ENCODE measurements around the gene ATP11A. TPM values are rescaled to one million over a fixed set of nuclear protein-coding genes. Genes with fewer than 3 reads are reported as not detected.

Gene ATP11A
- total RNA-seq, 2 experiments from 2014 or later: 42.1 to 50.7 TPM

DNA sequence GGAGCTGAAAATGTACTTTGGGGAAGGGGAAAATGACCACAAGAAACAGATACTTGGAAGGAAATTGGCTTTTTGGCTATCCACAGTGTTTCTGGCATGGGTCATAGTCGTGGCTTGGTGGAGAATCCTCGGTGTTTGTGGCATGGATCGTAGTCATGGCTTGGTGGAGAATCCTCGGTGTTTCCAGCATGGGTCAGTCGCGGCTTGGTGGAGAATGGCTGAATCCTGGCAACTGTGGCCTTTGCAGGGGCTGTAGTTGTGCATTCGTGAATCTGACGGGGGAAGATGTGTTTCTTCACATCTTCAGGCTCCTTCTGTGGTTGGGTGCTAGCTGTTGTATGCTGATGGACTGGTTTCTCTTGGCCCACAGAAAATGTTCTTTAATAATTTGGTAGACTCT, 217.4 kb downstream of the ATP11A start:
- intact Hi-C loops (cut with DNase I, micrococcal nuclease): no loop called here
- no peak overlapping the region for H3K27ac Mint-ChIP-seq
- no peak overlapping the region for H3K4me3 Mint-ChIP-seq
- CTCF ChIA-PET: no interaction called here
- no peaks in the 10 kb centered on the region for H3K36me3 Mint-ChIP-seq (ENCODE audit: low read depth)
- H3K4me1 Mint-ChIP-seq: no peaks in the 10 kb centered on the region
- ATAC-seq (no peak), DNase-seq (no peak)
- H3K9me3 Mint-ChIP-seq (ENCODE audit: low read depth): peaks cover 8% of the 10 kb centered on the region
- POLR2A ChIA-PET: no interaction called here
- H3K27me3 Mint-ChIP-seq: no peaks in the 10 kb centered on the region

DNA sequence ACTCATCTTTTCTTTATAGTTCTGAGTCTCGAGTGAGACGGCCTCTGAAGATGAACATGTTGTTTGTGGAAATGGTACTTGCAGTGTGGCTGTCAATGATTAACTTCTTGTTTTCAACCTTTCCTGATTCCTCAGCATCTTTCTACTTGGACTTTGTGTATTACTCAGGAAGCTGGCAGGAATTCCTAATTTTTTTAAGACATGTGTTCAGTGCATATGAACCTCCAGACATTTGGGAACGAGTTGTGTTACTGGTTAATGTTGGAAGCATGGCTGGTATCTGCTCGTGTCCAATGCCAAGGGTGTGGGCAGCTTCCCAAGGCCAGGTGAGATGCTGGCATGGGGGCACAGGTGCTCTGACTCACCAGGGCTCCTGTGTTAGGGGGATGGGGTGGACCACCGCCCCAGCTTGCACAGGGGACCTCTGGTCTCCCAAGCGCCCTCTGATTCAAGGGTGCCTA, 218.1 kb downstream of the ATP11A start:
- H3K9me3 Mint-ChIP-seq (ENCODE audit: low read depth): peaks cover 8% of the 10 kb centered on the region
- H3K27ac Mint-ChIP-seq: no peak overlapping the region

DNA sequence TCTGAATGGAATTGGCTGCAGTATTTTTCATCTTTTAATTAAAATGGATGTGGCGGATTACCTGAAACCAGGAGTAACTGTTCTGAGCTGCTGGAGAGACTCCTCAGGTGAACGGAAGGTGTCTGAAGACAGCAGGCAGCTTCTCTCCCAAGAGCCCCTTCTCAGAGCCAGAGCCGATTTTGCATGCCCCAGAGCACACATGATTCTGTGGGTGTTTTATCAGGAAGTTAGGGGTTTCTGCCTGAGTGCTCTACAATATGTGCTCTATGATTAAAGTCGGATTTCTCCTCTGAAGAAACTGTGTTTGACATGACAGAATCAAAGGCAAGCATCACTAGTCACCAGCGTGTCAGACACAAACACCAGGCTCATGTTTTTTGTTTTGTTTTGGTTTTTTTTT, 218.5 kb downstream of the ATP11A start:
- POLR2A ChIA-PET: no interaction called here
- CTCF ChIA-PET: no interaction called here
- H3K27ac Mint-ChIP-seq: no peak overlapping the region

More for the DNA sequence above, 218.1 kb downstream of the ATP11A start:
- ChIA-PET POLR2A (no interaction called here), CTCF (no interaction called here)
- no peak overlapping the region for H3K4me3 Mint-ChIP-seq
- intact Hi-C loops (cut with DNase I, micrococcal nuclease): no loop called here
- H3K36me3 Mint-ChIP-seq (ENCODE audit: low read depth): no peaks in the 10 kb centered on the region
- ATAC-seq: no peak
- H3K27me3 Mint-ChIP-seq: no peaks in the 10 kb centered on the region
- DNase-seq: no peak
- H3K4me1 Mint-ChIP-seq: no peaks in the 10 kb centered on the region

DNA sequence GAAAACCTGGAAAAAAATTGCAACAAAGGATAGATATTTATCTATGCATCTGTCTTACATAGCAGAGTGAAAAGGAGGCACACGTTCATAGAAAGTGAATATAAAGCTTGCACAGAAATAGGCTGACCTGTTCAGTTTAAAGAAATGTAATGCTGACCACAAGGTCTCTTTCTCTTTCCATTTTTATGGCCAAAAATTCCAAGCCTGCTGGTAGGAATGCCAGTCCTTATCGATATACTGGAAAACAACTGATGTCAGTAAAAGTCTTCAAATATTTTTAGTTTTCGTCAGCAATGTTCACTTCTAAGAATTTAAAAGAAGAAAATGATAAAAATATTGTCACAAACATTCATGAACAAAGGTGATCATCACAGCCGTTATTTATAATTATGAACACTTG, 220.2 kb downstream of the ATP11A start:
- intact Hi-C loops (cut with DNase I, micrococcal nuclease): no loop called here

More for the DNA sequence above, 218.5 kb downstream of the ATP11A start:
- no peak overlapping the region for H3K4me3 Mint-ChIP-seq
- intact Hi-C loops (cut with DNase I, micrococcal nuclease): no loop called here
- H3K36me3 Mint-ChIP-seq (ENCODE audit: low read depth): no peaks in the 10 kb centered on the region
- DNase-seq: no peak
- peaks cover 8% of the 10 kb centered on the region for H3K9me3 Mint-ChIP-seq (ENCODE audit: low read depth)
- no peaks in the 10 kb centered on the region for H3K27me3 Mint-ChIP-seq
- no peaks in the 10 kb centered on the region for H3K4me1 Mint-ChIP-seq
- no peak for ATAC-seq

DNA sequence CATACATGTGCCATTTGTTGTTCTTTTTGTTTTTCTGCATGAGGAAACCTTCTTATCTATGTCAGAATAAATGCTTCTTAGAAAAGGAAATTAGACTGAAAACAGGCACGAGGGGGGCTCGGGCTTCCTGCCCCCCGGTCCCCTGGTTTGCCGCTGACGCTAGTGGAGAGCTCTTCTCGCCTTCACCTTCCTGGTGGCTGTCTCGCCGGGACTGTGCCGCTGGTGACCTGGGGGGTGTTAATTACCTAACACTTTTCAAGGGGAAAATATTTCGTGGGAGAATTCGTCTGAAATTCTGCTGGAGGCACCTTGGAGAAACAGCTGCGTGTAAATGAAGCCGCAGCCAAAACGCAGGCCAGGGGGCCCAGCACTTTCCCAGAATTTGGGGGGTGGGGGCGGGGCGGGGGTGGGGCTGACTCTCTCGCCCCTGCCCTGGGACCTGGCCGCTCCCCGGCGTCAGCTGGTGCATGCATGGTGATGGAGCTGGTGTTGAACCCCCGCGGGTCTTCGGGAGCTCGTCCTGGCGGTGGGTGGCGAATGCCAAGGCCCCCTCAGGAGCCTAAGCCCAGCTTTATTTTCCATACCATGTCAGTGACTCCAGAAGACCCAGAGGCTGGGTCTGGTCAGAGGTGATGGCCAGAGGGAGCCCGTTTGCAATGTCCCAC, 220.9 kb downstream of the ATP11A start:
- no peak for ATAC-seq
- Mint-ChIP-seq H3K4me1 (no peaks in the 10 kb centered on the region), H3K27ac (no peak overlapping the region), H3K36me3 (ENCODE audit: low read depth) (no peaks in the 10 kb centered on the region), H3K4me3 (no peak overlapping the region), H3K27me3 (peaks cover 8% of the 10 kb centered on the region), H3K9me3 (ENCODE audit: low read depth) (no peaks in the 10 kb centered on the region)
- CTCF ChIA-PET: interaction anchor here (0.7 kb wide), 1 partner anchor 22 kb away, joined by 3 read pairs; no protein-coding TSS in a partner anchor
- POLR2A ChIA-PET: no interaction called here
- intact Hi-C loops (cut with DNase I, micrococcal nuclease): no loop called here
- no peak for DNase-seq

More for the DNA sequence above, 220.2 kb downstream of the ATP11A start:
- DNase-seq (no peak), ATAC-seq (no peak)
- H3K27me3 Mint-ChIP-seq: peaks cover 4% of the 10 kb centered on the region
- H3K36me3 Mint-ChIP-seq (ENCODE audit: low read depth): no peaks in the 10 kb centered on the region
- no peak overlapping the region for H3K27ac Mint-ChIP-seq
- CTCF ChIA-PET: no interaction called here
- no peak overlapping the region for H3K4me3 Mint-ChIP-seq
- H3K4me1 Mint-ChIP-seq: no peaks in the 10 kb centered on the region
- POLR2A ChIA-PET: no interaction called here
- peaks cover 4% of the 10 kb centered on the region for H3K9me3 Mint-ChIP-seq (ENCODE audit: low read depth)

DNA sequence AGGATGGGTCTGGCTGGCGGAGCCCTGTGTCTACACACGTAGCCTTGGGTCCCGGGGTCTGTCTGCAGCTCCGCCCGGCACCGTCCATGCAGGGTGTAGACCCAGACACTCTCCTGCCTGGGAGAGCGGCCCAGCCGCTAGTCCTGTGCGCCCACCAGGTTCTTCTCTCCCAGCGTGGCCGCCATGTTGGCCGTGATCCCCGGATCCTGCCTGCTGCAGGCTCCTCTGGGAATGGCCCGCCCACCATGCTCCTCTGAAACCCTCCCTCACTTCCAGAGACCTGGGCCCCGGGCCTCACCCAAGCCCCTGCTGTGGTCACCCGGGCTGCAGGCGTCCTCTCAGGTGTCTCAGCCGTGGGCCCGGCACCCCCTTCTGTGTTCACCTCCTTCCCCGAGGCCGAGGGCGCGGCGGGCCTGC, 221.5 kb downstream of the ATP11A start:
- ATAC-seq: no peak
- H3K27me3 Mint-ChIP-seq: peaks cover 8% of the 10 kb centered on the region
- POLR2A ChIA-PET: no interaction called here

DNA sequence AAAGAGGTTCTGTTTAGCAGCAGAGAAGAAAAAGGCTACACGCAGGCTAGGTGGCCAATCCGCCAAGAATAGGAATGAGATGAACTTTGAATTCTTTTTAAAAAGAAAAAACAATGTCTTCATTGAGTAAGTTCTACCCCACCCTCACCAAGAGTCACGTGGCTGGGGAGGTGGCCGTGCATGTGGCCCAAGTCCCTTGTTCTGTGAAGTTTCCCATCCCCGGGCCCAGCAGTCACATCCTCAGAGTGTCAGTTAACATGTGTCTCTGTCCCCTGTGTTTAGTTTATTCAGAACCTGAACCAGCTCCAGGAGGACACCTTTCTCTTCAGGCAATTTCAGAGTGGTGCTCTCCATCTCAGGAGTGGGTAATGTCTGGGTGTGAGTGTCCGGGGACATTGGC, 222.0 kb downstream of the ATP11A start:
- ATAC-seq (no peak), DNase-seq (no peak)
- no peak overlapping the region for H3K27ac Mint-ChIP-seq
- H3K27me3 Mint-ChIP-seq: peaks cover 8% of the 10 kb centered on the region
- H3K4me1 Mint-ChIP-seq: no peaks in the 10 kb centered on the region
- H3K36me3 Mint-ChIP-seq (ENCODE audit: low read depth): no peaks in the 10 kb centered on the region
- ChIA-PET CTCF (no interaction called here), POLR2A (no interaction called here)
- H3K4me3 Mint-ChIP-seq: no peak overlapping the region
- intact Hi-C loops (cut with DNase I, micrococcal nuclease): no loop called here
- no peaks in the 10 kb centered on the region for H3K9me3 Mint-ChIP-seq (ENCODE audit: low read depth)

More for the DNA sequence above, 221.5 kb downstream of the ATP11A start:
- H3K9me3 Mint-ChIP-seq (ENCODE audit: low read depth): no peaks in the 10 kb centered on the region
- H3K36me3 Mint-ChIP-seq (ENCODE audit: low read depth): no peaks in the 10 kb centered on the region
- no peak overlapping the region for H3K4me3 Mint-ChIP-seq
- DNase-seq: no peak
- H3K4me1 Mint-ChIP-seq: no peaks in the 10 kb centered on the region
- CTCF ChIA-PET: interaction anchor here (0.7 kb wide), 1 partner anchor 21 kb away, joined by 3 read pairs; no protein-coding TSS in a partner anchor
- intact Hi-C loops (cut with DNase I, micrococcal nuclease): no loop called here
- H3K27ac Mint-ChIP-seq: no peak overlapping the region

DNA sequence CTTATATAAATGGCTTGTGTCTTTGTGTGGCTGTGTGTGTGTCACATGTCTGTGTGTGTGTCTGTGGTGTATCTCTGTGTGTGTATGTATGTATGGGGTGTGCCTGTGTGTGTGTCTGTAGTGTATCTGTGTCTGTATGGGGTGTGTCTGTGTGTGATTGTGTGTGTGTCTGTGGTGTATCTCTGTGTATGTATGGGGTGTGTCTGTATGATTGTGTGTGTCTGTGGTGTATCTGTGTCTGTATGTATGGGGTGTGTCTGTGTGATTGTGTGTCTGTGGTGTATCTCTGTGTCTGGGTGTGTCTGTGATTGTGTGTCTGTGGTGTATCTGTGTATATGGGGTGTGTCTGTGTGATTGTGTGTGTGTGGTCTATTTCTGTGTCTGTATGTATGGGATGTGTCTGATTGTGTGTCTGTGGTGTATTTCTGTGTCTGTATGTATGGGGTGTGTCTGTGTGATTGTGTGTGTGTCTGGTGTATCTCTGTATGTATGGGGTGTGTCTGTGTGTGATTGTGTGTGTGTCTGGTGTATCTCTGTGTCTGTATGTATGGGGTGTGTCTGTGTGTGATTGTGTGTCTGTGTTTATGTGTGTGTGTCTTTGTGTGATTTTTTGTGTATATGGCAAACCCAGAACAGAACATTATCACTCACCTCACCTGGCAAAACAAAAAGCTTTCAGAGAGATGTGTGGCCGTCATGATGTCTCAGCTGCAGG, 223.0 kb downstream of the ATP11A start:
- H3K36me3 Mint-ChIP-seq (ENCODE audit: low read depth): no peaks in the 10 kb centered on the region
- no peak overlapping the region for H3K27ac Mint-ChIP-seq
- ATAC-seq: no peak
- intact Hi-C loops (cut with DNase I, micrococcal nuclease): no loop called here
- no peaks in the 10 kb centered on the region for H3K9me3 Mint-ChIP-seq (ENCODE audit: low read depth)
- CTCF ChIA-PET: interaction anchor here (0.7 kb wide), 1 partner anchor 1755 kb away, joined by 3 read pairs; no protein-coding TSS in a partner anchor
- no peak for DNase-seq
- H3K4me1 Mint-ChIP-seq: no peaks in the 10 kb centered on the region
- POLR2A ChIA-PET: no interaction called here
- peaks cover 10% of the 10 kb centered on the region for H3K27me3 Mint-ChIP-seq
- no peak overlapping the region for H3K4me3 Mint-ChIP-seq

DNA sequence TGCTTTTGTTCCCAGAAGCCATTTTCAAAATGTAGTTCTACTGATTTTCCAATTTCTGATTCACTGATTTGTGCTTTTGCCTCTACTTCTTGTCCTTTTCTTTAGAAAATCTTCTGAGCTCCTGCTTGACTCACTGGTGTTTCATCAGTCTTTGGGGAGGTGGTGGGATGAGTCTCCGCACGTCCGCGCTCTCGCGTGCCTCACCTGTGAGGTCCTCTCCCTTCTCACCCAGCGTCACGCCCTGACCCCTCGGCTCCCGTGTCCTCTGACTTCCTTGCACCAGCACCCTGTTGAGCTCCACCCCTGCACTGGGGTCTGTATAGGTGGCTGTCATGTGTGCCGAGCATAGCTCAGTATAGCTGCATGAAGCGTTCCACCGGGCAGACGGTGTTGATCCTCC, 226.5 kb downstream of the ATP11A start:
- Mint-ChIP-seq H3K27ac (no peak overlapping the region), H3K4me3 (no peak overlapping the region), H3K9me3 (ENCODE audit: low read depth) (no peaks in the 10 kb centered on the region), H3K4me1 (no peaks in the 10 kb centered on the region), H3K27me3 (peaks cover 14% of the 10 kb centered on the region), H3K36me3 (ENCODE audit: low read depth) (no peaks in the 10 kb centered on the region)
- POLR2A ChIA-PET: no interaction called here
- no peak for ATAC-seq
- intact Hi-C loops (cut with DNase I, micrococcal nuclease): no loop called here
- CTCF ChIA-PET: no interaction called here
- DNase-seq: no peak

DNA sequence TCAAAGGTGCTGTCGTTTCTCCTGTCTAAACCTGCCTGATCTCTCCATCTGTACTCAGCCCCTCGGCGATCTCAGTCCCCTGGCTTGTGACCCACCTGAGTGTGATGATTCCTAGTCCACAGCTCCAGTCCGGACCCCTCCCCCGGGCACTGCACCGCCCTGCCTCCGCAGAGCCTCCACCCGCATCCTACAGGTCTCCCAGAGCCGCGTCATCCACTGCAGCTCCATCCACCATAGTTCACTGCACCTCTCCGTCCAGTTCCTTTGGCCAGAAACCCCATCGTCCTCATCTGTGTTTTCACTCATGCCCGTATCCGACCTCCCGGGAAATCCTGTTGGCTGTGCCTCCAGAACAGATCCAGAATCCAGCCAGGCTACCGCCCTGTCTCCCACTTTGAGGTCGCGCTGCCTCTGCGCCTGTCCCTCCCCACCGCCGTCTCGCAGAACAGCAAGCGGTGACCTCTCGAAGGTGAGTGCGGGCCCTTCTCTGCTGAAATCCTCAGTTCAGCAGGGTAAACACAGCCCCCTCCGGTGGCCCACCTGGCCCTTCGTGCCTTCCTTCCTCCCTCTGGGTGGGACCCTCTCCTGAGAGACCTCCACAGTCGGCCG, 227.3 kb downstream of the ATP11A start:
- Mint-ChIP-seq H3K4me3 (no peak overlapping the region), H3K4me1 (no peaks in the 10 kb centered on the region), H3K36me3 (ENCODE audit: low read depth) (no peaks in the 10 kb centered on the region), H3K9me3 (ENCODE audit: low read depth) (no peaks in the 10 kb centered on the region), H3K27ac (no peak overlapping the region), H3K27me3 (peaks cover 14% of the 10 kb centered on the region)
- DNase-seq (no peak), ATAC-seq (no peak)
- ChIA-PET CTCF (no interaction called here), POLR2A (no interaction called here)
- intact Hi-C loops (cut with DNase I, micrococcal nuclease): no loop called here

DNA sequence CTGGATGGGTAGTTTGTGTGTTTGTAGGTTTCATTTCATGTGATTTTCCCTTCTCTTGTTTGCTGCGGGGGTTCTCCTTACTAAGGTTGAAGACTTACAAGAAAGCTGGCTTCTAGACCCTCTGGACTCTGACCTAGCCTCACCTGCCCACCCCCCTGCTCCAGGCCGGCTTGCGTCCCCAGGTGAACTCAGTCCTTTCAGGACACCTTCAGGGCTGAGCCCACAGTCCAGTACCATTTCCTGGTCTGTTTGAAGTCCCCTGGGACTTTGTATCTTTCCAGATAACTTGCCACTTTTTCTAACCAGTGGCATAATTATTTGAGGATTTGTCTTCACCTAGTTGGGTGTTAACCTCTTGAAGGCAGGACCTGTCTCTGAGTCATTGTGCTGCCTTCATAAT, 227.9 kb downstream of the ATP11A start:
- no peaks in the 10 kb centered on the region for H3K4me1 Mint-ChIP-seq
- no peak for ATAC-seq
- peaks cover 14% of the 10 kb centered on the region for H3K27me3 Mint-ChIP-seq
- ChIA-PET POLR2A (no interaction called here), CTCF (interaction anchor here (0.5 kb wide), 1 partner anchor 563 kb away, joined by 3 read pairs; no protein-coding TSS in a partner anchor)
- no peak overlapping the region for H3K4me3 Mint-ChIP-seq
- DNase-seq: no peak
- H3K27ac Mint-ChIP-seq: no peak overlapping the region
- no peaks in the 10 kb centered on the region for H3K9me3 Mint-ChIP-seq (ENCODE audit: low read depth)
- no peaks in the 10 kb centered on the region for H3K36me3 Mint-ChIP-seq (ENCODE audit: low read depth)
- intact Hi-C loops (cut with DNase I, micrococcal nuclease): no loop called here

DNA sequence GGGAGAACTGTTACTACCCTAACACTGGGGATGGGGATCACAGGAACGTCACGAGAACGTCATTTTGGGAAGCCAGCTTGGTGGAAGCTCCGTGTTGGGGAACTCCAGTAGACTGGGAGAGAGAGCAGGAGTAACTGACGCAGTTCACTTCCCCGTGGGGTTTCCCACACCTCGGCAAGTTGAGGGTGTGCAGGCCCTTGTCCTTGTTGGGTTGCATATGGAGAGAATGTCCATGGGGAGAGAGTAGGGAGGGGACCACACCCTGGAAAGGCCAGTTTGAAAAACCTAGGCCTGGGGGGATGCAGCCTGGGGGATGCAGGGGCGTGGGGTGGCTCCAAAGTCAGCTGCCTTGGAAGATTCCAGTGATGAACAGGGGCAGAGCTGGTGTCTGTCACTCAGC, 228.4 kb downstream of the ATP11A start:
- DNase-seq: no peak
- ChIA-PET POLR2A (no interaction called here), CTCF (interaction anchor here (0.5 kb wide), 1 partner anchor 563 kb away, joined by 3 read pairs; no protein-coding TSS in a partner anchor)
- Mint-ChIP-seq H3K9me3 (ENCODE audit: low read depth) (no peaks in the 10 kb centered on the region), H3K27ac (no peak overlapping the region), H3K27me3 (peaks cover 14% of the 10 kb centered on the region), H3K4me1 (no peaks in the 10 kb centered on the region), H3K4me3 (no peak overlapping the region), H3K36me3 (ENCODE audit: low read depth) (no peaks in the 10 kb centered on the region)
- intact Hi-C loops (cut with DNase I, micrococcal nuclease): no loop called here
- ATAC-seq: no peak

All from activated CD4-positive, alpha-beta T cell treated with anti-CD3 and anti-CD28 coated beads for 36 hours (primary cell).